Epidermal melanocyte (primary cell): ENCODE results near the gene GDF2.

ENCODE experiments used
- DNase-seq: peaks from one replicate; pipeline ENCODE4 v3.0.0; 2011; ENCODE audit warnings: low spot score; ENCODE audit not compliant: insufficient read length

GDF2 gene

DNA sequence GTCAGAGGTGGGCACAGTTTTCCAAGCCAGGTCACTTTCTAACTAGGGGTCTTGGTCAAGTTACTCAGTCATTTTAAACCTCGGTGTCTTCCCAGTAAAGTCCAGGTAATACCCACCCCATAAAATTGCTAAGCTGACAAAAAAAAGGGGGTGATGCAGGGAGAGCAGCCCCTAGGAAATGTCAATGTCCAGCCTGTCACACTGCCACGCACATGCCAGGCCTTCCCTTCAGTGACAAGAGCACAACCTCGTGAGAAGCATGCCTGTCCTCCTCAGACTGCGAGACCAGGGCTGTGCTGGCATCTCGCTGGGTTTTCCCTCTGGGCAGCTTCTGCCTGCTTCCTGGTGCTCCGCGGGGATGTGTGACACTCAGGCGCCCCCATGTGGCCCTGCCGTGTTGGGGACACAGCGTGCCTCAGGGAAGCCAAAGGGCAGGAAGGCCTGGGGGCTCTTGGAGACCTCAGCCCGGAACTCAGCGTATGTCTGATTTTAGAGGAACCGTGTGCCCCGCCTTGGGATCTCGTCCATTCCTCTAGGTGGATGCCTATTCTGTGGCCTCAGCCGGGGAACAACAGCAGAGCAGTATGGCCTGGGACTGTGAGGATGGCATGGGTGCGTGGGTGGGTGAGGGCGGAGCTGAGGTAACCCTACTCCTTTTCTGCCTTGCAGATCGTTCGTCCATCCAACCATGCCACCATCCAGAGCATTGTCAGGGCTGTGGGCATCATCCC lies 10.2 kb upstream of the GDF2 start:
- DNase-seq = peak; percentile 70

GRCh38 chr10:47312663-47312995 lies 9.6 kb upstream of the GDF2 start:
- no peak for DNase-seq

DNA sequence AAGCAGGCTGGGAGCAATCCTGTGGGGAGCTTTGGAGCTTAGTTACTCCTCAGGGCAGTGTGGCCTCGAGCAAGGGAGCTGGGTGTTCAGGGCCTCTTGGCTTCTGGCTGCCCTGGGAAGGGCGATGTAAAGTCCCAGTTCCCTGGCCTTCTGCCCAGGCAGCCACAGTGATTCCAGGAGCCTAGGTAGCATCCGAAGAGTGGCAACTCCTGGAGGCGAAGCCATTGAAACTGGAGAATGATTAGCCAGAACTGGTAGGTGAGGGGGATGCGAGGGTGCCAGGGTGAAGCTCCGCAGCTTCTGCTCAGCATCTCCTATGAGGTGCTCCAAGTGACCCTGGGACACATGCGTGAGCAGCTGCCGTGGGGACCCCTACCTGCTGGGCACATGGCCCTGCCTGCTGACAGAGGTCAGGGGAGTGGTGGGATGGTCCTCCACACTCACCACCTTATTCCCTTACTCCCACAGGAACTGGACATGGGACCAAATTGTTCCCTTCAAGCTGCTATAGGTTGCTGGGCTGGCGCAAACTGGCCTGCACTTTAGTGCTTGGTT lies 7.8 kb upstream of the GDF2 start:
- DNase-seq = no peak

DNA sequence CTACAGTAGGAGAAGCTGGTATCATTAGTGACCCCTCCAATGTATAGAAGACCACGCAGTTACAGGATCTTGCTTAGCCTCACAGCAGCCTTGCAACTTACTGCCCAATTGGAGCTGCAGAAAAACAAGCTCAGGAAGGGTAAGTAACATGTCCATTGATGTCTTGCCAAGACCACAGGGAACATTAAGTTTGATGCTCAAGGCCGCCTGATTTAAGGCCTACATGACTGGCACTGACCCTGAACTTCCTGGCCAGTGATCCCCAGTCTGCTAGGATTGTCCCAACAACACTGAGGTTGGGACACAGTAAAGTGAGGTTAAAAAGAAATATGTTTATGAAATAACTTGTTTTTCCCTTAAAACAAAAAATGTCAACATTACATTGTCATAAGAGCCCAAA lies 6.8 kb upstream of the GDF2 start:
- DNase-seq = no peak

DNA sequence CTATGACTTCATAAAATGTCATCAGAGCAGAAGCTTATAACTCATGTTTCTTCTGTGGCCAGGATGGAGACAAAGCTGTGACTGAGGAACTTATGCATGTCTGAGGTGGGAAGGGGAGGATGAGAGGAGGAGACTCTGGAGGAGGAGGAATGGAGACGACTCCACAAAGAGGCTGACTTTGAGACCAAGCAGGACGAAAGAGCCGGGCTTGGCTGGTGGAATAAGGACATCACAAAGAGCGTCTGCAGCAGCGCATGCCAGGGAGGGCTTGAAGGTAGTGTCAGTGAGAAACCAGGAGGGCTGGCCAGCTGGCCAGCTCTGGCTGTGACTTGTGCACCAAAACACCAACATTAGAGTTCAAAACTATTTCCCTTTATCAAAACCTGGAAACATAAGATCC lies 6.1 kb upstream of the GDF2 start:
- no peak for DNase-seq

DNA sequence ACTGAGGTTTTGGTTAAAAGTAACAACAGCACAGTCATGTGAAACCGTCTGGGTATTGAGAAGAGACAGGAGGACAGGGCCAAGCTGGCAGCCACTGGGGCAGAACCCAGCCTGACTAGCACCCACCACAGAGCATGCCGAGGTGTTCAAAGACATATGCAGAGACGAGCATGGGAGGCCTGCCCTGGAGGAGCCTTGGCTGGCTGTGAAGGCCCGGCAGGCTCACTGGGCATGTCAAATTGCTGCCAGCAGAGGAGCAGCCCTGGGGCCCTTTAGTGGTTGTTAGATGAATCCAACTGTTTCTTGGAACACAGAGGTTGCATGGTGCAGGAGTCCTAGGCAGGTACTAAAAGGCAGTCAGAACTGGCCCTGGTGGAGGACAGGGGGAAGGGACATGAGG lies 5.0 kb upstream of the GDF2 start:
- no peak for DNase-seq

- DNase-seq = no peak
Observed at GRCh38 chr10:47318706-47319105, 3.5 kb upstream of the GDF2 start.

- DNase-seq = no peak
Observed at GRCh38 chr10:47319784-47320183, 2.5 kb upstream of the GDF2 start.

DNA sequence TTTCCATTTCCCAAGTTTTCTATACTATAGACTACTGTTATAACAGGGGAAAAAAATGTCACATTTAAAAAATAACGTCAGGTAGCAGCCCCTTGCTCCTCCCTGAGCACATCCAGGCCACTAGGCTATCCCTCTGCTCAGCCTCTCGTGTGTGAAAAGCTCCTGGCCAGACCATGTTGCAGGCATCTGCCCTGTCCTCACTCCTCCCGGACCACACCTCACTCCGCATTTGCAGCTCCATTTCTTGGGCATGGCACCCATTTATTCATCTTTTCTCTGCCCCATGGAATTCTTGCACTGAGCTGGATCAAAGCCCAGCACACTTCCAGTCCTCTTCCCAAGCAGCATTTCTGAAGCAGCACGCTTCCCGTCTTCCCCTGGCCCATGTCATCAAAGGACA lies 1.4 kb upstream of the GDF2 start:
- DNase-seq = no peak

DNA sequence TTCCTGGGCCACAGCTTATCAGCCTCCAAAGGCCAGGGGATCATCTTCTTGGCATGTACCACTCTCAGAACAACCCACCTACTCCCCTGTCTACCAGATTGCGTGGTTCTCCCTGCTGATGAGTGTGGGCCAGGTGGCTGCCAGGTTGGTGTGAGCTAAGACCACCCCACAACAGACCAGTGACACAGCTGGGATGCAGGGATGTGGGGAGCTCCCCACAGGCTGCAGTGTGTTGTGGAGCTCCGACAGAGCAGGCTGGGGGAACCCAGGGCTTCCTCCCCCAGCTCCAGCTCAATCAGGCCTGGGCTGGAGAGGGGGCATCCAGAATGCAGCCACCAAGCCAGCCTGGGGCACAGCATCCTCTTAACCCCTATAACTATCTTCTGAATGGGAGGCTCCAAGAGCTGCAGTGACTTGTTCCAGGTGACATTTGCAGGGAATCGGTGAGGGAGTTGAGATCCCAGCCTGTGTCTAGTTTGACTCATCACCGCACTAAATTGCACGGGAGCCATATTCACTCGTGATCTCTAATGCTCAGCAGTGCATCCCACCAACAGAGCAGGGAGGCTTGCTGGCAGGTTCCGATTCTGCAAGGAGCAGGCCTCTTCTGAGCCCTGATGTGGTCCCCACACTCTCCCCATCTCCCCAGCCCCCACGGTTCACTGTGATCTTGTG lies 596 bp upstream of the GDF2 start:
- no peak for DNase-seq

GRCh38 chr10:47323087-47323486 lies 833 bp downstream of the GDF2 start:
- no peak for DNase-seq

- DNase-seq = no peak
Observed at GRCh38 chr10:47323636-47324296, 1.5 kb downstream of the GDF2 start.

- DNase-seq = no peak
Observed at GRCh38 chr10:47325303-47326291, 3.3 kb downstream of the GDF2 start.

GRCh38 chr10:47326306-47326926 lies 4.2 kb downstream of the GDF2 start:
- DNase-seq = no peak

DNA sequence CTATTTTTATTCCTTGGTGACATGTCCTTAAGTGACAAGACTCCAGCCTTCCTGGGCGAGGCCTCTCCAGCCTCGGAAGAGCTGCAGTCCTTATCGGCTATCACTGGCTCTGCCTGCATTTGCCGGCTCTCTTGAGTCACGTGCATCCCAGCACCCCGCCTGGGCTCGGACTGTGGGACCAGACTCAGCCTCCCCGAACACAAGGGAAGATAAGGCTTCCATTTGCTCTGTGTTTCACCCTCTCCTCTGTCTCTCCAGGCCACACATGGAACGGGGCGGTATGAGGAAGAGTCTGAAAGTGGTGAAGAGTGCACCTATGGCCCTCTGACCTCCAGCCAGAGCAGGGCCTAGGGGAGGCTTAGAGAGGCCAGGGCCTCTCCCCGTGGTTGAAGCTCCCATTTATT lies 4.7 kb downstream of the GDF2 start:
- no peak for DNase-seq

GRCh38 chr10:47329855-47330254 lies 7.6 kb downstream of the GDF2 start:
- DNase-seq = no peak

DNA sequence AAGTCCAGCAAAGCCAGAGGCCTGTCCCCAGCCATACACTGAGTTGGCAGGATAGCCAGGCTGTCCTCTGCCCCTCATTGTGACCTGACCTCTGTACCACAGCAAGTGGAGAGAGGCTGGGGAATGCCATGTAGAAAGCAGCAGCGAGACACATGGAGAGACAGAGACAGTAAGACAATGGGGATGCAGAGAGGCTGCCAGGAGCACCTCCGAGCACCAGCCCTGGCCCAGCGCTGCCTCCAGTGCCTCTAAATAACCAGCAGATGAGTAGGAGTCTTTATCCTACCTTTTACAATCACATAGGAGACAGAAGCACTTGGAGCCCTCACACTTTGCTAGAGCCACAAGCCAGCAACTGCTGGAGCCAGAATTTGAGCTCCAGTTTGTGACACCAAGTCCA lies 8.1 kb downstream of the GDF2 start:
- DNase-seq = no peak

GRCh38 chr10:47330804-47331203 lies 8.6 kb downstream of the GDF2 start:
- DNase-seq = no peak

DNA sequence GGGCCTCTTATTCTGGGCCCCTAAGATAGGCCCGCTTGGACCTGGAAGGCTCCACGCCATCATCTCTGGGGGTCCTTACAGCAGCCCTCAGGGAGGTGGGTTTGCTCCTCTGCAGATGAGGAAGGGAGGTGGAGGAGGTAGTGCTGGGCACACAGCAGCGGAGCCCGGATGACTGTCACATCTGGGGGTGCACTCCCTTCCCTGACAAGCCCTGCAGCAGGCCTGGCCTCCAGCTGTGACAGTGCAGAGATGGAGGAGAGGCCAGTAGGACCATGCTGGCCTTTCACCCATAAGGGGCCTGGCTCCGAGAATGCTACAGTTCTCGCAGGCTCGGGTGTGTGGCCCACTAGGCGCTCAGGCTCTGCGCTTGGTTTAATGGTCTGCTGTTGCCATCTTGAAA lies 9.2 kb downstream of the GDF2 start:
- no peak for DNase-seq

DNA sequence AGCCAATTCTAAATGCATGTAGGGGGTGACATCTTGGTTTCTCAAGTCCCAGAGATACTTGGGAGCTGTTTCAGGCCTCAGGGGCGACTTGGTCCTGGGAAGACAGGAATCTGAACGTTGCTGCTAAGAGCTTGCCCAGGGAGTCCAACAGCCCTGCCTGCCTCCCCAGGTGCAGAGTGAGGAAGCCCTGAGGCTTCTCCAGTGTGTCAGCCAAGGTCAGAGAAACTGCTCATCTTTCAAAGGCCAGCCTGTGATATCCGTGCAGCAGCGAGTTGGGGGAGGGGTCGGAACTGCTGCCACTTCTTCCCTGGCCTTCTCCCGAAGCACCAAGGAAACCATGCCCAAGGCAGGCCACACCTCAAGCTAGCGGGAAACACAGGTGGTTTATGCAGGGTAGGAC lies 9.7 kb downstream of the GDF2 start:
- DNase-seq = no peak

GRCh38 chr10:47332371-47332770 lies 10.1 kb downstream of the GDF2 start:
- DNase-seq = no peak
